T-helper 2 cell treated with Interferon-gamma antibody and Interleukin-4, amounts not matched to agents 5 μg/mL and 100 μg/mL, for 36 hours (primary cell): ENCODE results near the gene LNX2.

ENCODE experiments used
- DNase-seq: peaks from one replicate; pipeline ENCODE4 v3.0.0; 2021; ENCODE audit warnings: low spot score
- H3K27ac Mint-ChIP-seq: one replicate; pipeline ENCODE4 v1.8.0; 2021; ENCODE audit warnings: mild to moderate bottlenecking, mixed read lengths
- H3K27me3 Mint-ChIP-seq: one replicate; pipeline ENCODE4 v1.8.0; 2021; ENCODE audit warnings: low read depth, mixed read lengths
- H3K36me3 Mint-ChIP-seq: one replicate; pipeline ENCODE4 v1.8.0; 2021; ENCODE audit warnings: low read depth, mixed read lengths
- H3K4me1 Mint-ChIP-seq: one replicate; pipeline ENCODE4 v1.8.0; 2021; ENCODE audit warnings: low read depth, mixed read lengths
- H3K4me3 Mint-ChIP-seq: one replicate; pipeline ENCODE4 v1.8.0; 2022; ENCODE audit warnings: mild to moderate bottlenecking, moderate library complexity, mixed read lengths
- H3K9me3 Mint-ChIP-seq: one replicate; pipeline ENCODE4 v1.8.0; 2021; ENCODE audit warnings: mixed read lengths

Gene LNX2

GRCh38 chr13:27541386-27541785 is 78.9 kb downstream of the LNX2 start:
- H3K27ac Mint-ChIP-seq: no peak overlapping the region
- DNase-seq: no peak
- H3K4me1 Mint-ChIP-seq: no peaks in the 10 kb centered on the region
- no peak overlapping the region for H3K4me3 Mint-ChIP-seq
- H3K36me3 Mint-ChIP-seq: peaks cover 4% of the 10 kb centered on the region
- H3K9me3 Mint-ChIP-seq: no peaks in the 10 kb centered on the region
- H3K27me3 Mint-ChIP-seq: no peaks in the 10 kb centered on the region

GRCh38 chr13:27536361-27537101 is 83.8 kb downstream of the LNX2 start:
- H3K27ac Mint-ChIP-seq: no peak overlapping the region
- peaks cover 2% of the 10 kb centered on the region for H3K27me3 Mint-ChIP-seq
- H3K36me3 Mint-ChIP-seq: no peaks in the 10 kb centered on the region
- H3K4me1 Mint-ChIP-seq: peaks cover 4% of the 10 kb centered on the region
- no peaks in the 10 kb centered on the region for H3K9me3 Mint-ChIP-seq
- no peak for DNase-seq
- H3K4me3 Mint-ChIP-seq: no peak overlapping the region

- Mint-ChIP-seq H3K9me3 (no peaks in the 10 kb centered on the region), H3K27me3 (peaks cover 9% of the 10 kb centered on the region), H3K4me3 (no peak overlapping the region), H3K27ac (no peak overlapping the region), H3K4me1 (peaks cover 4% of the 10 kb centered on the region), H3K36me3 (no peaks in the 10 kb centered on the region)
- no peak for DNase-seq
Measured at GRCh38 chr13:27535546-27535945, 84.8 kb downstream of the LNX2 start.

- no peaks in the 10 kb centered on the region for H3K9me3 Mint-ChIP-seq
- peaks cover 9% of the 10 kb centered on the region for H3K27me3 Mint-ChIP-seq
- no peaks in the 10 kb centered on the region for H3K36me3 Mint-ChIP-seq
- H3K4me3 Mint-ChIP-seq: no peak overlapping the region
- H3K4me1 Mint-ChIP-seq: peaks cover 4% of the 10 kb centered on the region
- no peak for DNase-seq
- no peak overlapping the region for H3K27ac Mint-ChIP-seq
Measured at GRCh38 chr13:27534981-27535380, 85.3 kb downstream of the LNX2 start.

- Mint-ChIP-seq H3K4me3 (no peak overlapping the region), H3K27me3 (peaks cover 9% of the 10 kb centered on the region), H3K36me3 (no peaks in the 10 kb centered on the region), H3K9me3 (no peaks in the 10 kb centered on the region), H3K4me1 (peaks cover 4% of the 10 kb centered on the region), H3K27ac (no peak overlapping the region)
- no peak for DNase-seq
Measured at GRCh38 chr13:27534108-27534980, 86.0 kb downstream of the LNX2 start.

- no peak overlapping the region for H3K4me3 Mint-ChIP-seq
Measured at GRCh38 chr13:27533155-27533643, 87.1 kb downstream of the LNX2 start.

GRCh38 chr13:27528908-27529307 is 91.4 kb downstream of the LNX2 start:
- Mint-ChIP-seq H3K4me1 (peaks cover 4% of the 10 kb centered on the region), H3K36me3 (no peaks in the 10 kb centered on the region), H3K27ac (no peak overlapping the region), H3K9me3 (no peaks in the 10 kb centered on the region), H3K4me3 (no peak overlapping the region), H3K27me3 (peaks cover 12% of the 10 kb centered on the region)
- no peak for DNase-seq

More at GRCh38 chr13:27533155-27533643, 87.1 kb downstream of the LNX2 start:
- peaks cover 9% of the 10 kb centered on the region for H3K27me3 Mint-ChIP-seq
- DNase-seq: peak; percentile 30
- H3K27ac Mint-ChIP-seq: no peak overlapping the region
- H3K36me3 Mint-ChIP-seq: no peaks in the 10 kb centered on the region
- H3K9me3 Mint-ChIP-seq: no peaks in the 10 kb centered on the region
- H3K4me1 Mint-ChIP-seq: peaks cover 4% of the 10 kb centered on the region

- Mint-ChIP-seq H3K27ac (no peak overlapping the region), H3K4me1 (peaks cover 3% of the 10 kb centered on the region), H3K27me3 (peaks cover 14% of the 10 kb centered on the region), H3K36me3 (no peaks in the 10 kb centered on the region), H3K9me3 (no peaks in the 10 kb centered on the region), H3K4me3 (no peak overlapping the region)
- DNase-seq: no peak
Measured at GRCh38 chr13:27526516-27526915, 93.8 kb downstream of the LNX2 start.

GRCh38 chr13:27524981-27525975 is 95.1 kb downstream of the LNX2 start:
- H3K27me3 Mint-ChIP-seq: peaks cover 9% of the 10 kb centered on the region
- H3K9me3 Mint-ChIP-seq: no peaks in the 10 kb centered on the region
- no peaks in the 10 kb centered on the region for H3K36me3 Mint-ChIP-seq
- H3K4me3 Mint-ChIP-seq: no peak overlapping the region
- no peak for DNase-seq
- H3K27ac Mint-ChIP-seq: no peak overlapping the region
- H3K4me1 Mint-ChIP-seq: peaks cover 3% of the 10 kb centered on the region

- no peak for DNase-seq
- peaks cover 23% of the 10 kb centered on the region for H3K27me3 Mint-ChIP-seq
- no peak overlapping the region for H3K4me3 Mint-ChIP-seq
- no peak overlapping the region for H3K27ac Mint-ChIP-seq
- no peaks in the 10 kb centered on the region for H3K36me3 Mint-ChIP-seq
- H3K9me3 Mint-ChIP-seq: no peaks in the 10 kb centered on the region
- H3K4me1 Mint-ChIP-seq: peaks cover 3% of the 10 kb centered on the region
Measured at GRCh38 chr13:27523346-27524073, 96.8 kb downstream of the LNX2 start.

GRCh38 chr13:27522847-27523246 is 97.5 kb downstream of the LNX2 start:
- H3K27ac Mint-ChIP-seq: no peak overlapping the region
- H3K36me3 Mint-ChIP-seq: no peaks in the 10 kb centered on the region
- peaks cover 3% of the 10 kb centered on the region for H3K4me1 Mint-ChIP-seq
- H3K27me3 Mint-ChIP-seq: peaks cover 28% of the 10 kb centered on the region
- no peaks in the 10 kb centered on the region for H3K9me3 Mint-ChIP-seq
- no peak for DNase-seq
- no peak overlapping the region for H3K4me3 Mint-ChIP-seq

GRCh38 chr13:27516103-27516502 is 104.2 kb downstream of the LNX2 start:
- no peak overlapping the region for H3K27ac Mint-ChIP-seq
- H3K4me1 Mint-ChIP-seq: no peaks in the 10 kb centered on the region
- no peak for DNase-seq
- peaks cover 36% of the 10 kb centered on the region for H3K27me3 Mint-ChIP-seq
- H3K4me3 Mint-ChIP-seq: no peak overlapping the region
- no peaks in the 10 kb centered on the region for H3K36me3 Mint-ChIP-seq
- no peaks in the 10 kb centered on the region for H3K9me3 Mint-ChIP-seq

GRCh38 chr13:27510082-27510481 is 110.2 kb downstream of the LNX2 start:
- H3K9me3 Mint-ChIP-seq: no peaks in the 10 kb centered on the region
- no peak overlapping the region for H3K4me3 Mint-ChIP-seq
- H3K27ac Mint-ChIP-seq: no peak overlapping the region
- no peaks in the 10 kb centered on the region for H3K4me1 Mint-ChIP-seq
- H3K27me3 Mint-ChIP-seq: peaks cover 7% of the 10 kb centered on the region
- no peaks in the 10 kb centered on the region for H3K36me3 Mint-ChIP-seq
- no peak for DNase-seq
